PC-3 (cell line): ENCODE data around the gene MSI2. TPM values are rescaled to one million over a fixed set of nuclear protein-coding genes. Genes with fewer than 3 reads are reported as not detected.

Experiments used
- ATAC-seq: fragments of 200-7000 bp; cut with Tn5 transposase; 2 replicates; pipeline ENCODE4 v1.9.1; 2020; ENCODE audit warnings: mild to moderate bottlenecking, moderate library complexity
- BruUV-seq: library from RNA; stranded (reverse); fragments of 400-500 nt; replicated peaks from 2 replicates; lab custom pipeline; 2021; lab: Mats Ljungman, UMichigan
- CTCF ChIA-PET: fragments of 300-600 bp; sonication (Branson Sonifier 250); formaldehyde crosslinking; loops from one replicate; lab custom pipeline; 2022; ENCODE audit warnings: antibody characterized with exemption; lab: Charles Lee
- POLR2A ChIA-PET: fragments of 300-600 bp; sonication (Branson Sonifier 250); formaldehyde crosslinking; loops from one replicate; lab custom pipeline; 2022; ENCODE audit warnings: antibody characterized with exemption; ENCODE audit not compliant: unreplicated experiment; lab: Charles Lee
- DNase-seq: peaks from one replicate; pipeline ENCODE4 v3.0.0-alpha.2; 2015
- H2AFZ ChIP-seq: fragments of 300-600 bp; sonication (generic); 2 replicates; pipeline ENCODE4 v1.6.0; 2016; ENCODE audit warnings: antibody characterized with exemption, low read length
- H3F3A ChIP-seq: fragments of 300-600 bp; sonication (generic); one replicate; pipeline ENCODE4 v1.6.0; 2017; ENCODE audit warnings: antibody characterized with exemption, low read length, control low read depth, mild to moderate bottlenecking; ENCODE audit not compliant: unreplicated experiment
- H3K27ac ChIP-seq: fragments of 300-600 bp; sonication (generic); 2 replicates; pipeline ENCODE4 v1.5.1; 2016; ENCODE audit warnings: mild to moderate bottlenecking, low read length
- H3K27me3 ChIP-seq: fragments of 300-600 bp; sonication (generic); 2 replicates; pipeline ENCODE4 v1.6.1; 2016; ENCODE audit warnings: low read length, mixed read lengths
- H3K36me3 ChIP-seq: fragments of 300-600 bp; sonication (generic); 2 replicates; pipeline ENCODE4 v1.6.1; 2016; ENCODE audit warnings: low read depth, mixed run types, low read length, mixed read lengths
- H3K4me1 ChIP-seq: fragments of 300-600 bp; sonication (generic); 2 replicates; pipeline ENCODE4 v1.5.1; 2016; ENCODE audit warnings: low read length; ENCODE audit not compliant: insufficient read depth
- H3K4me2 ChIP-seq: fragments of 300-600 bp; sonication (generic); 2 replicates; pipeline ENCODE4 v1.6.0; 2016; ENCODE audit warnings: low read length
- H3K4me3 ChIP-seq: fragments of 300-600 bp; sonication (generic); 2 replicates; pipeline ENCODE4 v1.5.1; 2016; ENCODE audit warnings: mild to moderate bottlenecking, low read length, mixed read lengths
- H3K79me2 ChIP-seq: fragments of 300-600 bp; sonication (generic); 2 replicates; pipeline ENCODE4 v1.6.1; 2017; ENCODE audit warnings: low read length, mixed read lengths
- H3K9ac ChIP-seq: fragments of 300-600 bp; sonication (generic); 2 replicates; pipeline ENCODE4 v1.6.0; 2016; ENCODE audit warnings: mild to moderate bottlenecking, low read length
- H3K9me2 ChIP-seq: fragments of 300-600 bp; sonication (generic); replicated peaks from 2 replicates; pipeline ENCODE4 v1.6.1; 2016; ENCODE audit warnings: mixed run types, low read length, mixed read lengths
- H3K9me3 ChIP-seq: fragments of 300-600 bp; sonication (generic); 2 replicates; pipeline ENCODE4 v1.6.1; 2016; ENCODE audit warnings: low read length, mixed read lengths
- H4K20me1 ChIP-seq: fragments of 300-600 bp; sonication (generic); 2 replicates; pipeline ENCODE4 v1.6.1; 2016; ENCODE audit warnings: low read length, mixed read lengths
- EZH2 ChIP-seq: fragments of 300-600 bp; sonication (generic); IDR thresholded peaks from one replicate; pipeline ENCODE4 v1.6.1; 2017; ENCODE audit warnings: antibody characterized with exemption, mild to moderate bottlenecking, low read length; ENCODE audit not compliant: unreplicated experiment
- EZH2phosphoT487 ChIP-seq: fragments of 300-600 bp; sonication (generic); IDR thresholded peaks from 2 replicates; pipeline ENCODE4 v1.6.1; 2018; ENCODE audit warnings: mild to moderate bottlenecking, antibody characterized with exemption, low read length, borderline replicate concordance
- intact Hi-C: fragments of 100-400 bp; cut with micrococcal nuclease; formaldehyde crosslinking; loops from 2 replicates; pipeline ENCODE4 v1.9.0; 2023
- total RNA-seq: library from RNA; depleted of rRNA; stranded (reverse); fragments of >200 nt; gene quantifications from 2 replicates; pipeline ENCODE4 v1.2.3, GENCODE V29; 2014
- TF ChIP-seq, protein P1 (sequence below): fragments of 300-600 bp; sonication (generic); conservative IDR thresholded peaks from 2 replicates; pipeline ENCODE4 v1.5.1; 2017; ENCODE audit warnings: antibody characterized with exemption, low read depth, mild to moderate bottlenecking, low read length

Gene MSI2
- total RNA-seq, 1 experiment from 2014 or later = 54.7 TPM

DNA sequence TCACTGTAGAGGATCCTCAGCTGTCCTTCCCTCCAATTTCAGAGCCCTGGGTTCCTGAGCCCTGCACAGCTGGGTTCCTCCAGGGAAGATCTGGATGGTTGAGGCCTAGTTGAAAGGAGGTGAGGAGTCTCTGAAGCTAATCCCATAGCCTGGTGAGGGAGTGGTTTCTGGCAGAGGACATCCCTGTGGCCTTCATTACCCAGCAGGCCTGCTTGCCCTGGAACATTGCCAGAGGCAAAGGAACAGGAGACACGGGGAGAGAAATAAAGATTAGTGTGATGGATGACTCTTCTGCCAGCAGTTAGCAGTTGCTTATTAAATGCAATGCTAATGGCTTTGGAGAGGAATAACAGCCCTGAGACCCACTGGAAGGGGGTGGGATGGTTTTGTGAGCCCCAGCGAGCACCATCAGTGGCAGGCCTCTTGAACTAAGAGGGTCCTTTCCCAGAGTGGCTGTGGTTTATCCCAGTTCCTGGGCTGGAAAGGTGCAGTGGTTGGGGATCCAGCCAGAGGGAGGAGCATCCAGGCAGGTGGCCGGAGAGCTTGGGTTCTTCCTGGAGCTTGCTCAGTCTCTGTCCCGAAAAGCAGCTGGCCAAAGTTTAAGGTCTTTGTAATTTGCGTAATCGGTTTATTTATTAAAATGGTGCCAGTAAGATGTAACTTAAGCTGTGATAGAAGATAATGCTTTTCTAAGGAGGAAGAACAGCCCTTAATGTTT lies 279.1 kb downstream of the MSI2 start:
- H3K4me3 ChIP-seq = no peak overlapping the region
- DNase-seq = no peak
- H3K9me3 ChIP-seq = no peaks in the 10 kb centered on the region
- BruUV-seq = no TSS peak
- intact Hi-C loops = no loop called here
- no peaks in the 10 kb centered on the region; the same call in 1 of the 2 replicates for H4K20me1 ChIP-seq
- no peaks in the 10 kb centered on the region for H3K36me3 ChIP-seq
- no peak overlapping the region for H3K9ac ChIP-seq
- ChIA-PET CTCF (no interaction called here), POLR2A (no interaction called here)
- H2AFZ ChIP-seq = no peak overlapping the region
- H3K27ac ChIP-seq = no peak overlapping the region
- no peak for ATAC-seq
- TF ChIP-seq EZH2 = no peak
- TF ChIP-seq, protein P1, sequence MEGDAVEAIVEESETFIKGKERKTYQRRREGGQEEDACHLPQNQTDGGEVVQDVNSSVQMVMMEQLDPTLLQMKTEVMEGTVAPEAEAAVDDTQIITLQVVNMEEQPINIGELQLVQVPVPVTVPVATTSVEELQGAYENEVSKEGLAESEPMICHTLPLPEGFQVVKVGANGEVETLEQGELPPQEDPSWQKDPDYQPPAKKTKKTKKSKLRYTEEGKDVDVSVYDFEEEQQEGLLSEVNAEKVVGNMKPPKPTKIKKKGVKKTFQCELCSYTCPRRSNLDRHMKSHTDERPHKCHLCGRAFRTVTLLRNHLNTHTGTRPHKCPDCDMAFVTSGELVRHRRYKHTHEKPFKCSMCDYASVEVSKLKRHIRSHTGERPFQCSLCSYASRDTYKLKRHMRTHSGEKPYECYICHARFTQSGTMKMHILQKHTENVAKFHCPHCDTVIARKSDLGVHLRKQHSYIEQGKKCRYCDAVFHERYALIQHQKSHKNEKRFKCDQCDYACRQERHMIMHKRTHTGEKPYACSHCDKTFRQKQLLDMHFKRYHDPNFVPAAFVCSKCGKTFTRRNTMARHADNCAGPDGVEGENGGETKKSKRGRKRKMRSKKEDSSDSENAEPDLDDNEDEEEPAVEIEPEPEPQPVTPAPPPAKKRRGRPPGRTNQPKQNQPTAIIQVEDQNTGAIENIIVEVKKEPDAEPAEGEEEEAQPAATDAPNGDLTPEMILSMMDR = no peak
- no peak for TF ChIP-seq EZH2phosphoT487
- H3K27me3 ChIP-seq = no peaks in the 10 kb centered on the region
- peaks cover 3% of the 10 kb centered on the region for H3K4me1 ChIP-seq
- H3K9me2 ChIP-seq = no peaks in the 10 kb centered on the region
- no peak overlapping the region for H3K4me2 ChIP-seq
- H3K79me2 ChIP-seq = no peaks in the 10 kb centered on the region
- no peaks in the 10 kb centered on the region for H3F3A ChIP-seq

DNA sequence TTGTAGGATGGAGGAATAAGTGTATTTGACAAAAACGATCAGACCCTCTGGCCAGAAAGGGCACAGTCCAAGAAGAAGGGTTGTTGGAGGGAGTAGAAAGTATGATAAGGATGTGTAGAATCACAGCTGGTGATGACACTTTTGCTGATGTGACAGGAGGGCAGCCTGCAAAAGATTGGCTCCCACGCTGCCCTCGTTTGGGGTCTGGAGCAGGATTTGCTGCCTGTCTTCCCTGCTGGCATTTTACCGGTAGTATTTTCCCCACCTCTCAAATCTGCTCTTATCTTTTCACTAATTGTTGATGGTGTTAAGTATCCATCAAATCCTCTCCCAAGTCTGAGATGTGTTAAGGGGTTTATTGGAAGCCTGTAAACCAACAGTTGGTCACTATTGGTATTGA lies 280.0 kb downstream of the MSI2 start:
- Histone ChIP-seq H3K36me3 (no peaks in the 10 kb centered on the region), H3K79me2 (no peaks in the 10 kb centered on the region), H4K20me1 (no peaks in the 10 kb centered on the region), H3K4me3 (no peak overlapping the region), H3K27ac (no peak overlapping the region), H3K9ac (no peak overlapping the region), H3K4me1 (no peaks in the 10 kb centered on the region), H3K9me3 (no peaks in the 10 kb centered on the region), H3K9me2 (no peaks in the 10 kb centered on the region), H3K4me2 (no peak overlapping the region), H3K27me3 (no peaks in the 10 kb centered on the region), H2AFZ (no peak overlapping the region), H3F3A (no peaks in the 10 kb centered on the region)
- intact Hi-C loops = no loop called here
- POLR2A ChIA-PET = no interaction called here
- ATAC-seq (no peak), DNase-seq (no peak)
- CTCF ChIA-PET = no interaction called here
- BruUV-seq = no TSS peak
- TF ChIP-seq, protein P1 = no peak
- TF ChIP-seq EZH2 (no peak), EZH2phosphoT487 (no peak)

DNA sequence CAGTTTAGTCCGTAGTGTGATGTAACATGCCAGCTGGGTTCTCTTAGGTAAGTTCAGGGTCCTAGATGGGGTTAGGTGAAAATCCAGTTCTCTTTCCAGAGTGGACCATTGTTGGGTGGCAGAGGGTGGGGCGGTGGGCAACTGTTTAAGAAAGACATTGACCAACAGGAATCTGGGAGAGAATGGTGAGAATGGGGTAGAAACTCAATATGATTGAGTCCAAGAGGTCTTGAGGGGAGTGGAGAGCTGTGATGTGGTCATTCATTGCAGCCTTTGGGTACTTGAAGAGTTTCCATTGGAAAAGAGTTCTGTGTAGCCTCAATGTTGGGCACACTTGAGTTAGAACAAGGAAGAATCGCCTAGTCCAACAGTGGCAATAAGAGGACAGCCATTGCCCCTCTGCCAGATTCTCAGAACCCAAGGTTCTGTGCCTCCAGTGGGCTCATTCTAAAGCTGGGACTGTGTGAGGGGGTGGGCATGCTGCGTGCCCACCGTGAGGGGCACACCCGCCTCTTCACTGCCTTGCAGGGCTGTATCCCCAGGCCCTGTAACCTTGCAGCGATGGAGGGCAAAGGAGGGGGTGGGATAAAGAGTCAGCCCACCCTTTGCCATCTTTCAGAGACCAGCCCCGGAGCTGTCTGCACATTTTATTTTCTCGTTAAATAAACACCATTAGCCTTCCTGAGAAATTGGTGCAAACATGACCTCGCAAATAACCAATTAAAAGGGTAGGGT lies 280.6 kb downstream of the MSI2 start:
- BruUV-seq = no TSS peak
- POLR2A ChIA-PET = no interaction called here
- Histone ChIP-seq H3F3A (no peaks in the 10 kb centered on the region), H3K79me2 (no peaks in the 10 kb centered on the region), H3K4me3 (no peak overlapping the region), H3K9me3 (no peaks in the 10 kb centered on the region), H3K9ac (no peak overlapping the region), H3K9me2 (no peaks in the 10 kb centered on the region), H3K36me3 (no peaks in the 10 kb centered on the region), H3K27ac (no peak overlapping the region), H3K4me2 (no peak overlapping the region), H3K4me1 (no peaks in the 10 kb centered on the region), H2AFZ (no peak overlapping the region), H4K20me1 (no peaks in the 10 kb centered on the region), H3K27me3 (no peaks in the 10 kb centered on the region)
- DNase-seq (no peak), ATAC-seq (no peak)
- intact Hi-C loops = no loop called here
- CTCF ChIA-PET = no interaction called here
- TF ChIP-seq EZH2phosphoT487 = no peak
- no peak for TF ChIP-seq EZH2
